Smooth muscle cell (in vitro differentiated cells): Measurements from ENCODE around the gene RTP5. TPM values are rescaled to one million over a fixed set of nuclear protein-coding genes. Genes with fewer than 3 reads are reported as not detected.

Experiments
- DNase-seq: peaks from one replicate; lab custom pipeline; 2025; ENCODE audit not compliant: unreplicated experiment; lab: John Stamatoyannopoulos, UW
- H2AFZ ChIP-seq: fragments of 200-600 bp; sonication (generic); 2 replicates; pipeline ENCODE4 v1.6.0; 2016; ENCODE audit warnings: antibody characterized with exemption, low read depth, mild to moderate bottlenecking
- H3F3A ChIP-seq: fragments of 200-600 bp; sonication (generic); 2 replicates; pipeline ENCODE4 v1.6.0; 2017; ENCODE audit warnings: antibody characterized with exemption, low read depth
- H3K27ac ChIP-seq: fragments of 200-600 bp; sonication (generic); 2 replicates; pipeline ENCODE4 v1.5.1; 2016; ENCODE audit warnings: low read depth, mild to moderate bottlenecking
- H3K27me3 ChIP-seq: fragments of 200-600 bp; sonication (generic); 2 replicates; pipeline ENCODE4 v1.6.1; 2016; ENCODE audit warnings: low read depth, mild to moderate bottlenecking
- H3K36me3 ChIP-seq: fragments of 200-600 bp; sonication (generic); 2 replicates; pipeline ENCODE4 v1.5.1; 2016; ENCODE audit warnings: low read depth
- H3K4me1 ChIP-seq: fragments of 200-600 bp; sonication (generic); 2 replicates; pipeline ENCODE4 v1.5.1; 2016; ENCODE audit warnings: low read depth
- H3K4me2 ChIP-seq: fragments of 200-600 bp; sonication (generic); 2 replicates; pipeline ENCODE4 v1.6.0; 2016; ENCODE audit warnings: mild to moderate bottlenecking
- H3K4me3 ChIP-seq: fragments of 200-600 bp; sonication (generic); 2 replicates; pipeline ENCODE4 v1.5.1; 2016; ENCODE audit warnings: mild to moderate bottlenecking
- H3K79me2 ChIP-seq: fragments of 200-600 bp; sonication (generic); 2 replicates; pipeline ENCODE4 v1.6.0; 2016; ENCODE audit warnings: low read depth, mild to moderate bottlenecking
- H3K9ac ChIP-seq: fragments of 200-600 bp; sonication (generic); 2 replicates; pipeline ENCODE4 v1.6.0; 2016; ENCODE audit warnings: low read depth
- H3K9me3 ChIP-seq: fragments of 200-600 bp; sonication (generic); replicated peaks from 2 replicates; pipeline ENCODE4 v1.5.1; 2016; ENCODE audit warnings: low read depth
- H4K20me1 ChIP-seq: fragments of 200-600 bp; sonication (generic); 2 replicates; pipeline ENCODE4 v1.6.0; 2016; ENCODE audit warnings: low read depth
- WGBS: methylation state at CpG from one replicate; pipeline ENCODE4 v1.1.7; 2016; ENCODE audit warnings: low lambda C conversion rate; 5-methylcytosine and 5-hydroxymethylcytosine counted together
- polyA plus RNA-seq: library from polyadenylated mRNA; unstranded; fragments of >200 nt; fragmentation: Nextera tagmentation; extraction: Ambion mirVana; gene quantifications from 2 replicates; pipeline ENCODE4 v1.2.1, GENCODE V29; 2016
- total RNA-seq: library from RNA; depleted of rRNA; stranded (reverse); fragments of >200 nt; gene quantifications from 2 replicates; pipeline ENCODE4 v1.2.3, GENCODE V29; 2014
- TF ChIP-seq, protein P1 (sequence below): fragments of 200-600 bp; sonication (generic); IDR thresholded peaks from 2 replicates; pipeline ENCODE4 v1.5.1; 2017; ENCODE audit warnings: borderline replicate concordance, mild to moderate bottlenecking, antibody characterized with exemption; ENCODE audit not compliant: insufficient read depth, poor library complexity, severe bottlenecking

RTP5 gene
- total and polyA plus RNA-seq, 2 experiments from 2014 or later = not detected

DNA sequence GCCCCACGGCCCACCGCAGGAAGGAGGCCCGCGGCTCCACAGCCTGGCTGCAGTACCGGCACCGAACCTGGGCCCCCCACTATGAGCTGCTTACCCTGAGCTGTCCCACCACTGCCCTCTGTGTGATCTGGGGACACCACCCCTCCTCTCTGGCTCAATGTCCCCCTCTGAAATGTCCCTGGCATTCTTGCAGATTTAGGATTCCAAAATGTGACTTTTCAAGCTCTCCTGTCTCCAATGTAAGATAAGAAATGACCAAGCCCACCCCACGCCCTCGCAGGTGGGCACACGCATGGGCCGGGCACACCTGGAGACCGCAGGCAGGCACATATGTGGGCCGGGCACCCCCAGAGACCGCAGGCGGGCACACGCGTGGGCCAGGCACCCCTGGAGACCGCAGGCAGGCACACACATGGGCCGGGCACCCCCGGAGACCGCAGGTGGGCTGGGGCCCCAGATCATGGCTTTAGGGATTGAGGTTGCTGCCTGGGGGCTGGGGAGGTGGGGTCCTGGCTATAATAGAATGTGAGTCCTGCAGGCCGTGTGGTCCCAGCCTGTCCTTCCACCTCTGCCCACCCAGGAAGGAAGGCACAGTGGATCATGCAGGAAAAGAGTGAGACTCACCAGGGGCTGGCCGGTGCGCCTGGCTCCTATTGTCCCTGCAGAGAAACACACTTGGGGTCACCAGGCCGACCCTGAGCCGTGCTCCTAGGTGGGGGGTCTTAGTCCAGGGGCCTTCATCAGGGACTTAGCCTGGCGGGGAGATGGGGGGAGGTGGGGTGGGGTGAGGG, 18.0 kb upstream of the RTP5 start:
- H3K4me1 ChIP-seq = no peaks in the 10 kb centered on the region
- WGBS = 97% methylated on average over 26 of the region's 26 CpGs
- no peaks in the 10 kb centered on the region for H3K9me3 ChIP-seq
- no peaks in the 10 kb centered on the region for H3K79me2 ChIP-seq
- DNase-seq = no peak
- H3K4me3 ChIP-seq = no peak overlapping the region
- H4K20me1 ChIP-seq = no peaks in the 10 kb centered on the region
- H3K27ac ChIP-seq = no peak overlapping the region
- TF ChIP-seq, protein P1, sequence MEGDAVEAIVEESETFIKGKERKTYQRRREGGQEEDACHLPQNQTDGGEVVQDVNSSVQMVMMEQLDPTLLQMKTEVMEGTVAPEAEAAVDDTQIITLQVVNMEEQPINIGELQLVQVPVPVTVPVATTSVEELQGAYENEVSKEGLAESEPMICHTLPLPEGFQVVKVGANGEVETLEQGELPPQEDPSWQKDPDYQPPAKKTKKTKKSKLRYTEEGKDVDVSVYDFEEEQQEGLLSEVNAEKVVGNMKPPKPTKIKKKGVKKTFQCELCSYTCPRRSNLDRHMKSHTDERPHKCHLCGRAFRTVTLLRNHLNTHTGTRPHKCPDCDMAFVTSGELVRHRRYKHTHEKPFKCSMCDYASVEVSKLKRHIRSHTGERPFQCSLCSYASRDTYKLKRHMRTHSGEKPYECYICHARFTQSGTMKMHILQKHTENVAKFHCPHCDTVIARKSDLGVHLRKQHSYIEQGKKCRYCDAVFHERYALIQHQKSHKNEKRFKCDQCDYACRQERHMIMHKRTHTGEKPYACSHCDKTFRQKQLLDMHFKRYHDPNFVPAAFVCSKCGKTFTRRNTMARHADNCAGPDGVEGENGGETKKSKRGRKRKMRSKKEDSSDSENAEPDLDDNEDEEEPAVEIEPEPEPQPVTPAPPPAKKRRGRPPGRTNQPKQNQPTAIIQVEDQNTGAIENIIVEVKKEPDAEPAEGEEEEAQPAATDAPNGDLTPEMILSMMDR = no peak
- H3K36me3 ChIP-seq = no peaks in the 10 kb centered on the region
- H3K4me2 ChIP-seq = no peak overlapping the region
- no peak overlapping the region for H2AFZ ChIP-seq
- H3K9ac ChIP-seq = no peak overlapping the region
- H3F3A ChIP-seq = no peaks in the 10 kb centered on the region
- no peaks in the 10 kb centered on the region for H3K27me3 ChIP-seq

DNA sequence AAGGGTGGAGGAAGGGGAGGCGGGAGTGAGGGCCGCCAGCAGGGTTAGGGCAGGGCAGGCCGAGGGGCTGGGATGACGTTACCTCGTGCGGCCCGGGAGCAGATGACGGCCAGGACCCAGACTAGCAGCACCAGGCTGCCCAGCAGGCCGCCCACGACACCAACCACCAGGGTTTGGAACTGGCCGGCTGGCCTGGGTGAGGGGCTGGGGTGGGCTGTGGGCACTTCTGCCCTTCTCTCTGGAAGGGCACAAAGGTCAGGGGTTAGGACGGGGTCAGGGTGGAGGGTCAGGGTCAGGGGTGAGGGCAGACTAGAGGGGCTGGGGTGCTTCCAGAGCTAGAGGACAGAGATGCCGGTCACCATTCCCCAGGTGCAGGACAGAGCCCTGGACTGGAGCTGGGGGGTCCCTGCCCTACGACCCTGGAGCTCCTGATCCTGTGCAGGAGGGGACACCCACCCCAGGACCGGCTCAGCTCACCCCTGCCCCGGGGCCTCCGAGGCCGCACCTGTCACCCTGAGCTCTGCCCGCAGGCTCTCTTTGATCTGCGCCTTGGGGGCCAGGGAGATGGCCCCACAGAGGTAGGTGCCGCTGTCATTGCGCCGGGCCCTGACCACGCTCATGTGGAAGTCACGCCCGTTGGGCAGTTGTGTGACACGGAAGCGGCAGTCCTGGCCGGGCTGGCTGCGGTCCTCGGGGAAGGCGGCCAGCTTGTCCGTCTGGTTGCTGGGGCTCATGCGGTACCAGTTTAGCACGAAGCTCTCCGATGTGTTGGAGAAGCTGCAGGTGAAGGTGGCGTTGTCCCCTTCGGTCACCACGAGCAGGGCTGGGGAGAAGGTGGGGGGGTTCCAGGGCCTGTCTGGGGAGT, 17.2 kb upstream of the RTP5 start:
- Histone ChIP-seq H3K9me3 (no peaks in the 10 kb centered on the region), H3K4me1 (no peaks in the 10 kb centered on the region), H3K27ac (no peak overlapping the region), H2AFZ (no peak overlapping the region), H3K4me3 (no peak overlapping the region), H3K4me2 (no peak overlapping the region), H3K36me3 (no peaks in the 10 kb centered on the region), H3K9ac (no peak overlapping the region), H4K20me1 (no peaks in the 10 kb centered on the region), H3K27me3 (no peaks in the 10 kb centered on the region), H3K79me2 (no peaks in the 10 kb centered on the region), H3F3A (no peaks in the 10 kb centered on the region)
- DNase-seq = no peak
- WGBS = 92% methylated on average over 35 of the region's 39 CpGs
- TF ChIP-seq, protein P1 = no peak

DNA sequence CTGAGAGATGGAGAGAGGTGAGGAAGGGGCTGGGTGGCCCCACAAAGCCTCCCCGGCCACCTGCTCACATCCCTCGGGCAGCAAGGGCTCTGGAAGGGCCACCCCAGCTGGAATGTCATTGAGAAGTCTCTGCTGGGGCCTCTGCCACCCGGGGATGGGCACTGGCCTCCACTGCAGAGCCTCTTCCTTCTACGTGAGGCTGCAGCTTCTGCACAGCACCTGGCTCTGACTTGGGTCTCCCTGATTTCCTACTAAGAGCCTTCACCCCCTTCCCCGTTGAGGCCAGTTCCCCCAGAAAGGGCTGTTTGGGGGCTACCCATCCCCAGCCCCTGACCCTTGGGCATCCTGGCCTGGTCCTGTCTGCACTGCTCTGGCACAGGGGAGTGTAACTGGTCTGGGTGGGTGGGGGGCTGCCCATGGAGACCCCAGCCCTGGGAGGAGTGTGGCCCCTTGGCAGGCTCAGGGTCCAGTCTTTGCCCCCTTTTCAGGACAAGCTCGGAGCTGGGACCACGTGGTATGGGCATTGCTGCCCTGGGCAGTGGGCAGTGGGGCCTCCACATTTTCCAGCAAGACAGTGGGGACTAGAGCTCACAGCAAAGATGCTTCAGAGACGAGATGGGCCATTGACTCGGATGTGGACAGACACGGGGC, 16.4 kb upstream of the RTP5 start:
- no peaks in the 10 kb centered on the region for H3K79me2 ChIP-seq
- H3K4me2 ChIP-seq = no peak overlapping the region
- 93% methylated on average over 10 of the region's 10 CpGs for WGBS
- DNase-seq = no peak
- H4K20me1 ChIP-seq = no peaks in the 10 kb centered on the region
- TF ChIP-seq, protein P1 = no peak
- H3K27ac ChIP-seq = no peak overlapping the region
- no peaks in the 10 kb centered on the region for H3F3A ChIP-seq
- no peaks in the 10 kb centered on the region for H3K4me1 ChIP-seq
- no peak overlapping the region for H2AFZ ChIP-seq
- no peak overlapping the region for H3K4me3 ChIP-seq
- H3K27me3 ChIP-seq = no peaks in the 10 kb centered on the region
- H3K36me3 ChIP-seq = no peaks in the 10 kb centered on the region
- no peaks in the 10 kb centered on the region for H3K9me3 ChIP-seq
- no peak overlapping the region for H3K9ac ChIP-seq
